ENCODE measurements around the gene EFHD2.

GRCh38 chr1:15477646-15478212 lies 68.0 kb downstream of the EFHD2 start:
- TF ChIP-seq CTCF (conservative IDR thresholded peaks at IDR 0.05; ENCODE audit: low read length) (no peak), EZH2phosphoT487 (IDR thresholded peaks at IDR 0.05; ENCODE audit: borderline replicate concordance) (no peak)

Measured in Loucy (cell line).